ENCODE results near the gene USP26.

USP26 gene

DNA sequence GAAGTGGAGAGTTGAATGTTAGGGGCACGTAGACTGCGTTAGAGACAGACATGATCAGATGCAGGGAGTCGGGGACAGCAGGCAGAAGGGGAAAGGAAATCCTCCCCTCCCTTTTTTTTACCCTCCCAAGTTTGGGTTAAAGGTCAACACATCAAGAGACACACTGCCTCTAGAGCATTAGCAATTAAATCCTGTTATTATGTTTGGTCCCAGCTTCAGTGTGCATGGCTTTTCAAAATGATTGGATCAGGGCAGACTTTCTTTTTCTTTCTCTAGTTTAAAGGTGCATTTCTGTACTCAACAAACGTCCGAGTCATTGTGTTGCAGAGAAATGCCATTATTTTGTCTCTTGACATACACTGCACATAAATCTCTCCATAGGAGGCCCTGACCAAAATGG lies 63.9 kb downstream of the USP26 start:
- no peak for TF ChIP-seq TAF1 (IDR thresholded peaks at IDR 0.05; ENCODE audit: low read depth)
- no peak for TF ChIP-seq YY1 (IDR thresholded peaks at IDR 0.05; ENCODE audit: low read depth)
- TF ChIP-seq MAX (IDR thresholded peaks at IDR 0.05): no peak
- TF ChIP-seq ZBTB7A (IDR thresholded peaks at IDR 0.05; ENCODE audit: low read depth): no peak
- TF ChIP-seq, protein P1, sequence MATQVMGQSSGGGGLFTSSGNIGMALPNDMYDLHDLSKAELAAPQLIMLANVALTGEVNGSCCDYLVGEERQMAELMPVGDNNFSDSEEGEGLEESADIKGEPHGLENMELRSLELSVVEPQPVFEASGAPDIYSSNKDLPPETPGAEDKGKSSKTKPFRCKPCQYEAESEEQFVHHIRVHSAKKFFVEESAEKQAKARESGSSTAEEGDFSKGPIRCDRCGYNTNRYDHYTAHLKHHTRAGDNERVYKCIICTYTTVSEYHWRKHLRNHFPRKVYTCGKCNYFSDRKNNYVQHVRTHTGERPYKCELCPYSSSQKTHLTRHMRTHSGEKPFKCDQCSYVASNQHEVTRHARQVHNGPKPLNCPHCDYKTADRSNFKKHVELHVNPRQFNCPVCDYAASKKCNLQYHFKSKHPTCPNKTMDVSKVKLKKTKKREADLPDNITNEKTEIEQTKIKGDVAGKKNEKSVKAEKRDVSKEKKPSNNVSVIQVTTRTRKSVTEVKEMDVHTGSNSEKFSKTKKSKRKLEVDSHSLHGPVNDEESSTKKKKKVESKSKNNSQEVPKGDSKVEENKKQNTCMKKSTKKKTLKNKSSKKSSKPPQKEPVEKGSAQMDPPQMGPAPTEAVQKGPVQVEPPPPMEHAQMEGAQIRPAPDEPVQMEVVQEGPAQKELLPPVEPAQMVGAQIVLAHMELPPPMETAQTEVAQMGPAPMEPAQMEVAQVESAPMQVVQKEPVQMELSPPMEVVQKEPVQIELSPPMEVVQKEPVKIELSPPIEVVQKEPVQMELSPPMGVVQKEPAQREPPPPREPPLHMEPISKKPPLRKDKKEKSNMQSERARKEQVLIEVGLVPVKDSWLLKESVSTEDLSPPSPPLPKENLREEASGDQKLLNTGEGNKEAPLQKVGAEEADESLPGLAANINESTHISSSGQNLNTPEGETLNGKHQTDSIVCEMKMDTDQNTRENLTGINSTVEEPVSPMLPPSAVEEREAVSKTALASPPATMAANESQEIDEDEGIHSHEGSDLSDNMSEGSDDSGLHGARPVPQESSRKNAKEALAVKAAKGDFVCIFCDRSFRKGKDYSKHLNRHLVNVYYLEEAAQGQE (IDR thresholded peaks at IDR 0.05; ENCODE audit: low read depth): no peak
- no peak for TF ChIP-seq FOXM1 (IDR thresholded peaks at IDR 0.05; ENCODE audit: borderline replicate concordance, low read depth)
- TF ChIP-seq RAD21 (IDR thresholded peaks at IDR 0.05; ENCODE audit: low read depth): no peak

- TF ChIP-seq NFIC (IDR thresholded peaks at IDR 0.05) (no peak), EP300 (IDR thresholded peaks at IDR 0.05; ENCODE audit: borderline replicate concordance) (no peak), USF1 (IDR thresholded peaks at IDR 0.05) (no peak), TAF1 (IDR thresholded peaks at IDR 0.05; ENCODE audit: low read depth) (no peak), MAX (IDR thresholded peaks at IDR 0.05) (no peak), RAD21 (IDR thresholded peaks at IDR 0.05; ENCODE audit: low read depth) (no peak), ZBTB7A (IDR thresholded peaks at IDR 0.05; ENCODE audit: low read depth) (no peak), TCF12 (IDR thresholded peaks at IDR 0.05; ENCODE audit: low read depth) (no peak), TEAD4 (IDR thresholded peaks at IDR 0.05) (no peak), FOXM1 (IDR thresholded peaks at IDR 0.05; ENCODE audit: borderline replicate concordance, low read depth) (no peak), EGR1 (IDR thresholded peaks at IDR 0.05) (no peak), CEBPB (IDR thresholded peaks at IDR 0.05) (no peak), CREB1 (IDR thresholded peaks at IDR 0.05; ENCODE audit: low read depth) (no peak), YY1 (IDR thresholded peaks at IDR 0.05; ENCODE audit: low read depth) (no peak)
- TF ChIP-seq, protein P1 (IDR thresholded peaks at IDR 0.05; ENCODE audit: low read depth): no peak
These were observed 78.7 kb downstream of the USP26 start for GRCh38 chrX:133018229-133018628.

GRCh38 chrX:133007458-133007857 lies 89.5 kb downstream of the USP26 start:
- no peak for TF ChIP-seq CEBPB (IDR thresholded peaks at IDR 0.05)
- TF ChIP-seq ZBTB7A (IDR thresholded peaks at IDR 0.05; ENCODE audit: low read depth): no peak
- no peak for TF ChIP-seq RAD21 (IDR thresholded peaks at IDR 0.05; ENCODE audit: low read depth)
- TF ChIP-seq MAX (IDR thresholded peaks at IDR 0.05): no peak
- TF ChIP-seq TCF12 (IDR thresholded peaks at IDR 0.05; ENCODE audit: low read depth): no peak

DNA sequence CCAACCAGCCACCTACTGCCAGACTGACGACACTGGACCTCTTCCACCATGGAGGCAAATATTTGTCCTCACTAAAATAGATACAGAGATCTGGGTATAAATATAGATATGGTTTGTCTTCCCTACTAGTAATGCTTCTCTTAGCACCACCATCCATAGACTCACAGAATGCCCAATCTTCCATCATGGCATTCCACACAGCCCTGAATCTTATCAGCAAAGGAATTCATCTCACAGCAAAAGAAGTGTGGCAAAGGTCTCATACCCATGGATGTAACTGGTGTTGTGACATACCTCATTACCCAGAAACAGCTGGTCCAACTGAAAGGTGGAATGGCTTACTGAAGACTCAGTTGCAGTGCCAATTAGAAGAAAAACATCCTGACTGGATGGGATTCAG lies 91.3 kb downstream of the USP26 start:
- TF ChIP-seq USF1 (IDR thresholded peaks at IDR 0.05) (no peak), CEBPB (IDR thresholded peaks at IDR 0.05) (no peak), TAF1 (IDR thresholded peaks at IDR 0.05; ENCODE audit: low read depth) (no peak), EP300 (IDR thresholded peaks at IDR 0.05; ENCODE audit: borderline replicate concordance) (no peak), ZBTB7A (IDR thresholded peaks at IDR 0.05; ENCODE audit: low read depth) (no peak), FOXM1 (IDR thresholded peaks at IDR 0.05; ENCODE audit: borderline replicate concordance, low read depth) (no peak), CREB1 (IDR thresholded peaks at IDR 0.05; ENCODE audit: low read depth) (no peak), EGR1 (IDR thresholded peaks at IDR 0.05) (no peak), TEAD4 (IDR thresholded peaks at IDR 0.05) (no peak), TCF12 (IDR thresholded peaks at IDR 0.05; ENCODE audit: low read depth) (no peak), YY1 (IDR thresholded peaks at IDR 0.05; ENCODE audit: low read depth) (no peak), NFIC (IDR thresholded peaks at IDR 0.05) (no peak), RAD21 (IDR thresholded peaks at IDR 0.05; ENCODE audit: low read depth) (no peak), MAX (IDR thresholded peaks at IDR 0.05) (no peak)
- TF ChIP-seq, protein P1 (IDR thresholded peaks at IDR 0.05; ENCODE audit: low read depth): no peak
